Inferior parietal cortex (tissue), 1 donor: ENCODE measurements around the gene PAFAH1B2.

Source experiments
- DNase-seq: peaks from one replicate; pipeline ENCODE4 v3.0.0-alpha.2; 2016; ENCODE audit errors: extremely low spot score

PAFAH1B2 gene

GRCh38 chr11:117220999-117221774, 77.1 kb downstream of the PAFAH1B2 start:
- no peak for DNase-seq

- no peak for DNase-seq
Measured at GRCh38 chr11:117221775-117222517, 77.9 kb downstream of the PAFAH1B2 start.

- no peak for DNase-seq
Measured at GRCh38 chr11:117222991-117223740, 79.1 kb downstream of the PAFAH1B2 start.

- no peak for DNase-seq
Measured at GRCh38 chr11:117223741-117224689, 79.9 kb downstream of the PAFAH1B2 start.

GRCh38 chr11:117225553-117226170, 81.6 kb downstream of the PAFAH1B2 start:
- DNase-seq = no peak
